Effector memory CD4-positive, alpha-beta T cell (primary cell): ENCODE measurements around the gene TWF2.

ENCODE experiments used
- DNase-seq, 3 donors: peaks; one replicate each; pipeline ENCODE4 v3.0.0-alpha.2; 2020
- H3K27ac ChIP-seq: 2 replicates; pipeline ENCODE4 v1.7.0; 2013; ENCODE audit warnings: mild to moderate bottlenecking, low read length, moderate library complexity; ENCODE audit not compliant: insufficient read depth, poor library complexity, severe bottlenecking
- H3K27me3 ChIP-seq: replicated peaks from 2 replicates; pipeline ENCODE4 v1.7.0; 2013; ENCODE audit warnings: mild to moderate bottlenecking, low read length; ENCODE audit not compliant: insufficient read depth, control insufficient read depth, poor library complexity, severe bottlenecking
- H3K36me3 ChIP-seq: 2 replicates; pipeline ENCODE4 v1.7.0; 2013; ENCODE audit warnings: mild to moderate bottlenecking, low read length, moderate library complexity; ENCODE audit not compliant: control insufficient read depth, insufficient read depth
- H3K4me1 ChIP-seq: 2 replicates; pipeline ENCODE4 v1.7.0; 2013; ENCODE audit warnings: low read length, mild to moderate bottlenecking; ENCODE audit not compliant: control insufficient read depth, insufficient read depth, poor library complexity, severe bottlenecking
- H3K4me3 ChIP-seq: 2 replicates; pipeline ENCODE4 v1.7.0; 2013; ENCODE audit warnings: low read length, low read depth, mild to moderate bottlenecking; ENCODE audit not compliant: insufficient read depth, poor library complexity, severe bottlenecking
- H3K9me3 ChIP-seq: 2 replicates; pipeline ENCODE4 v1.7.0; 2013; ENCODE audit warnings: mild to moderate bottlenecking, low read length, moderate library complexity; ENCODE audit not compliant: control insufficient read depth

Gene TWF2

DNA sequence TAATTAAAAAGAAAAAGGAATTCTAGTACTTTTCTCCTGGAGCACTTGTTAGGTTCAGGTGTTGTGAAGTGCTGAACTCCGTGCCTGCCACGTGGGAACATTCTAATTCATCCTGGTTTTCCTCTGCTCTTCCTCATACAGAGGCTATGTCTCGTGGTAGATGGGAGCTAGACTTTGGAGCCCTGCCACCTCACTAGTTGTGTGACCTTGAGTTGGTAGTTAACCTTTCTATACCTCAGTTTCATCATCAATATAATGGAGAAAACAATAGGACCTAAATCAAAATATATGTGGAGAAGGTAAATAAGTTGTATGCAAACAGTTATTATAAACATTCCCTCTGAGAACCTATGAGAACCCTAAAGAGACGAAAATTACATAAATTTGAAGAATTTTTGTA, 30.4 kb downstream of the TWF2 start:
- no peak for DNase-seq
- Histone ChIP-seq H3K4me3 (no peak overlapping the region), H3K9me3 (no peaks in the 10 kb centered on the region), H3K4me1 (no peaks in the 10 kb centered on the region), H3K27ac (no peak overlapping the region), H3K27me3 (no peaks in the 10 kb centered on the region), H3K36me3 (peaks cover 92% of the 10 kb centered on the region)

DNA sequence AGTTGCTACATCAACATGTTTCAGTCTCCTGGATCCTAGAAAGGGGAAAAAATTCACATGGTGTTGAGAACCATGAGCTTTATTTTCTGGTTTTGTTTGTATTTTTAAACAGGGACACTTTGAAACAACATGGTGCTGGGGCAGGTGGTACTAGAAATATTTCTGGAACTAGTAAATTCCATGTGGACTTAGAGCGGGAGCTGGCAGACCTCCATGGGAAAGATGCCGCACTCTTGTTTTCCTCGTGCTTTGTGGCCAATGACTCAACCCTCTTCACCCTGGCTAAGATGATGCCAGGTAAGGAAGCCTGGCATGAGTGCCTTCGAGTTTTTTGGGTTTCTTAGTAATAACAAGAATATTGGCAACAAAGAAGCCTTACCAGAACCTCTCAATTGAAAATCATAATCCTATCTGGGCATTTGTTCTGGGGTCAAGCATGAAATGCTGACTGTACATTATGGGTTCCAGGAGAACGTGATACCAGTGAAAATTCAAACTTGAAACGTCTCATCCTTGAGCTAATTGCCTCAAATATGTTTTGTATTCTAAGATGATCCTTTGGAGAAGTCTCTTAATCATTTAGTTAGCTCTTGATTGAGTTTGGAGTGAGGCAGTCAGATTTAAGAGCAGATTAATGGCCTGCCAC, 33.1 kb downstream of the TWF2 start:
- Histone ChIP-seq H3K27ac (no peak overlapping the region), H3K9me3 (no peaks in the 10 kb centered on the region), H3K4me1 (no peaks in the 10 kb centered on the region), H3K27me3 (no peaks in the 10 kb centered on the region), H3K4me3 (no peak overlapping the region), H3K36me3 (peaks cover 79% of the 10 kb centered on the region)
- DNase-seq = no peak

DNA sequence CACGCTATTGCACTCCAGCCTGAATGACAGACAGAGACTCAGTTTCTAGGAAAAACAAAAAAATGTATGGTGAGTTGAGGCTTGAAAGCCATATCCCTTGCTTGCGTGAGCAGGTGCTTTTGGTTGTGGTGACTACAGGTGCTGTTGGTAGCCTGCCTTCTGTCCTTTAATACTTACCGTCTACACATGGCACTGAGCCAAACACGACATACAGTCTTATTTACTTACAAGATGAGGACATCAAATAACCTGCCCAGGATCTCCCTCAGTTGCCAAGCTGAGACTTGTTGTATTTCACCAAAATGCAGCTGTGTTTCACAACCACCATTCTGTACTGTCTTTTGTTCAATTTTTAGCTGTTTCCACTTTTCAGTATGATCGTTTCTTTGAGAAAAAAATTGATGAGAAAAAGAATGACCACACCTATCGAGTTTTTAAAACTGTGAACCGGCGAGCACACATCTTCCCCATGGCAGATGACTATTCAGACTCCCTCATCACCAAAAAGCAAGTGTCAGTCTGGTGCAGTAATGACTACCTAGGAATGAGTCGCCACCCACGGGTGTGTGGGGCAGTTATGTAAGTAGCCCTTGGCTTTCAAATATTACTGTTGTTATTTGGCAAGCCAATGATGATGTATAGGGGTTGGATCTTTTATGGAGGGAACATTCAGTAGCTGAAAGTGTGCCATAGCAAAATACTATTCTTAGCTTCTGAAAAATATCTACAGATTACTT, 34.5 kb downstream of the TWF2 start:
- Histone ChIP-seq H3K27me3 (no peaks in the 10 kb centered on the region), H3K36me3 (peaks cover 70% of the 10 kb centered on the region), H3K4me1 (peaks cover 2% of the 10 kb centered on the region), H3K9me3 (no peaks in the 10 kb centered on the region), H3K27ac (no peak overlapping the region), H3K4me3 (no peak overlapping the region)
- DNase-seq = no peak

DNA sequence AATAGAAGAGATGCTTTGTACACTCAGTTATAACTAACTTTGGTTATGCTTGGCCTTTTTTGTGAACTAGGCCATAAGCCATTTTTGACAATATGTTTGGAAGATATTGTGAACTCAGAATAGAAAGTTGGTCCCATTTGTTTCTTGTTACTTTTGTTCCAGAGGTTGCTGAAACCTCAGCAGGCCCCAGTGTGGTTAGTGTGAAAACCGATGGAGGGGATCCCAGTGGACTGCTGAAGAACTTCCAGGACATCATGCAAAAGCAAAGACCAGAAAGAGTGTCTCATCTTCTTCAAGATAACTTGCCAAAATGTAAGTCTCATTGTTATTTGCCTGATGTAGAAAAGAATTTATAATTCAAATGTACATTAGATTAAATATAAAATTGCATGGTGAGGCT, 35.3 kb downstream of the TWF2 start:
- Histone ChIP-seq H3K4me1 (peaks cover 10% of the 10 kb centered on the region), H3K27me3 (no peaks in the 10 kb centered on the region), H3K9me3 (no peaks in the 10 kb centered on the region), H3K27ac (no peak overlapping the region), H3K36me3 (peaks cover 62% of the 10 kb centered on the region), H3K4me3 (no peak overlapping the region)
- DNase-seq = no peak

DNA sequence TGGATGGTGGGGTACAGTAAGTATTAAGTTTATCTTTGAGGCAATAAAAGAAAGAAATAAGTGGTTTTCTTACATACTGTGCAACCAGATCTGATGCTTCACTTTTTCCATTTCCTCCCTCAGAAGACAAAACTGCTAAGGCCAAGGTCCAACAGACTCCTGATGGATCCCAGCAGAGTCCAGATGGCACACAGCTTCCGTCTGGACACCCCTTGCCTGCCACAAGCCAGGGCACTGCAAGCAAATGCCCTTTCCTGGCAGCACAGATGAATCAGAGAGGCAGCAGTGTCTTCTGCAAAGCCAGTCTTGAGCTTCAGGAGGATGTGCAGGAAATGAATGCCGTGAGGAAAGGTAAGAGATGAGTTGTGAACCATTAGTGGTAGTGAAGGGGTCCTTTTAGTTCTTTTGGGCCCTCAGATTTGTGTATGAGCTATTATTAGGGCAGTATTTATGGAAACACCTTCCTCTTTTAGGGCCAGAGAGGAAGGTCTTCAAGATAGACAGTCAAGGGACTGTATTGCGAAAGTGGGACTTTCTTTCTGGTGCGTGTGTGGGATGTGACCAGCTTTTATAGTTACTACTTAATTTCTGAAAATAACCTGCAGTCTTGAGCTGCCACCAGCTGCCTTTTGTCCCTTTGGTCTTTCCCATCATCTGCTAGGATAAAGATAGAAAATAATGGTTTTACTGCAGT, 36.4 kb downstream of the TWF2 start:
- H3K9me3 ChIP-seq = no peaks in the 10 kb centered on the region
- no peak overlapping the region for H3K27ac ChIP-seq
- H3K4me1 ChIP-seq = peaks cover 15% of the 10 kb centered on the region
- no peak overlapping the region for H3K4me3 ChIP-seq
- no peak for DNase-seq
- peaks cover 54% of the 10 kb centered on the region for H3K36me3 ChIP-seq
- H3K27me3 ChIP-seq = no peaks in the 10 kb centered on the region

DNA sequence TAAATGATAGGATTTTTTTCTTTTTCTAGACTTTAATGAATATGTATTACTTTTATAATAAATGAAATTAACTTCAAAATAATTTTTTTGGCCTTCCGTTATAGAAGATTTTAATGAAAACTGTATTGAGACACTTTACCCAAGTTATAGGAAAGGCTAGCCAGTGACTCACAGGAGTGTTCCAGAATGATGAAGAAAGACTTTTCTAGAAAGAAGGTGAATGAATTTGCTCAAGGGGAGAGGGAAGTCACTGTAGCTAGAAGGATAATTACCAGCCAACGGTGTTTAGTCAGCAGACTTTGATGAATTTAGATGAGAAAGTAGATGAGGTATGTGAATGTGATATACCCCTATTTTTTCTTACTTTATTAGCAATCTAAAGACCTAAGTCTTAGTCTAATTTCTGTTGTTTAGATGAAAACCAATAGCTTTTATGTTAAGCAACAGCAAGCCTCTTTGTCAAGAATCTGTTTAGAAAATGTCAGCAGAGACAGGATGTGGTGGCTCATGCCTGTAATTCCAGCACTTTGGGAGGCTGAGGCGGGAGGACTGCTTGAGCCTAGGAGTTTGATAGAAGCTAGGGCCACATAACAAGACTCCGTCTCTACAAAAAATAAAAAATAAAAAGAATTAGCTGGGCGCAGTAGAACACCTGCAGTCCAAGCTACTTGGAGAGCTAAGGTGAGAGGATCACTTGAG, 37.8 kb downstream of the TWF2 start:
- Histone ChIP-seq H3K36me3 (peaks cover 47% of the 10 kb centered on the region), H3K9me3 (no peaks in the 10 kb centered on the region), H3K4me3 (no peak overlapping the region), H3K4me1 (peaks cover 24% of the 10 kb centered on the region), H3K27ac (no peak overlapping the region), H3K27me3 (no peaks in the 10 kb centered on the region)
- DNase-seq = no peak

DNA sequence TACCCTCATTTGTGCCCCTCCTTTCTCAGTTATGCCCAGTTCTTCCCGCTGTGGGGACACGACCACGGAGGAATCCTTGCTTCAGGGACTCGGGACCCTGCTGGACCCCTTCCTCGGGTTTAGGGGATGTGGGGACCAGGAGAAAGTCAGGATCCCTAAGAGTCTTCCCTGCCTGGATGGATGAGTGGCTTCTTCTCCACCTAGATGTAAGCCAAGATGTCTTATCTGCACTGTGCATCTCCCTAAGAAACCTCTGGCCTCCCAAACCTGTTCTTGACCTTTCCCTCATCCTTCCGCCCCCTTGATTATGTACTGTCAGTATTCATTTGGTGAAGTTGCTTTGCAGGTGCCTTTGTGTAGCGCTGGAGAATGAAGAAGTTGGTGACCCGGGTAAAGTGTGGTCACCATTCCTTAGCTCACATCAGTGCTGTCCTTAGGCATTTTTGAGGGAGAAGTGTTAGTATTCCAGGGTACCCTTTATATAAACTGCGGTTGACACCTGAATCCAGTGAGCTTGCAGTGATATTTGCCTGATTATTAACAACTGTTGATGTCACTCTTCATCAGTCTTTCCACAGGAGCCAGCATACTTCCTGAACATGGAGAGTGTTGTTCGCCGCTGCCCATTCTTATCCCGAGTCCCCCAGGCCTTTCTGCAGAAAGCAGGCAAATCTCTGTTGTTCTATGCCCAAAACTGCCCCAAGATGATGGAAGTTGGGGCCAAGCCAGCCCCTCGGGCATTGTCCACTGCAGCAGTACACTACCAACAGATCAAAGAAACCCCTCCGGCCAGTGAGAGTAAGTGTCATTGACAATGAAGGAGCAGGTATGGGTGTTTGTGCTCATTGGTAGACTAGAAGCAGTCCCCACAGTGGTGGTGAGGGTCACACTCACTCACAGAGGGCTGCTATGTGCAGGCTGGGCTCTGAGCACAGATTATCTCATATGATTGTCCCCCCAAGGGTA, 40.0 kb downstream of the TWF2 start:
- H3K27ac ChIP-seq = peak overlapping the region; percentile 90
- H3K4me1 ChIP-seq = peaks cover 24% of the 10 kb centered on the region
- peaks cover 25% of the 10 kb centered on the region for H3K36me3 ChIP-seq

DNA sequence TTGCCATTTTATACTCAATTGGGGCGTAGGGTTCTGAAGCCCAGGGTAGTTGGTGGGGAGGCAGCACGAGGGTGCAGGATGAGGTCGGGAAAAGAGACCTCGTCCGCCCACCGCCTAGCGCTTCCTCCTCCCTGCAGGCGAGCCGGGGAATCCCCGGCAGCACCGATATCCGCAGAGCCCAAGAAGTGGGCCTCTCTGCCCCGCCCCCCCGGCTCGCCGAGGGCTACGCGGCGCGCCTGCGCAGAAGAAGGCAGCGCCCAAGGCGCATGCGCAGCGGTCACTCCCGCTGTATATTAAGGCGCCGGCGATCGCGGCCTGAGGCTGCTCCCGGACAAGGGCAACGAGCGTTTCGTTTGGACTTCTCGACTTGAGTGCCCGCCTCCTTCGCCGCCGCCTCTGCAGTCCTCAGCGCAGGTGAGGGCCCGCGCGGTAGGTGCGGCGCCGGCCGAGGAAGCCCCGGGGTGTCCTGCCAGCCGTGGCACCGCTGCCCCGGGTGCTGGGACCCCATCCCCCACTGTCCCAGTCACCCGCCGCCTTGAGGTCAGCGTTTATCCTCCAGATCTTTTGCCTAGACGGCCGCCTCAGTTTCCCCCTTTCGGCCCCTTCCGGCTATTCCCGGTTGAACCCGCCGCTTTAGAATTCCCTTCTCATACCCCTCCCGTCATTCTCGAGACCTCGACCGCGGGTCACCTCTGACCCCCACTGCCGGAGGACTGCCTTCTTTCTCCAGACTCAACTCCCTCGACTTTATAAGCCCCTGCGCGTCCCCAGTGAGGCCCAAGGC, 40.9 kb downstream of the TWF2 start, which contains the start of gene ALAS1:
Gene ALAS1 (plus strand): TSS at position 319 of the 784 bp plus-strand sequence. CDS start 1,082 bp downstream, outside the sequence.
- Histone ChIP-seq H3K4me1 (peaks cover 24% of the 10 kb centered on the region), H3K27ac (peak within 1 kb of the TSS; percentile 90), H3K27me3 (no peaks in the 10 kb centered on the region), H3K9me3 (no peaks in the 10 kb centered on the region), H3K4me3 (peak within 1 kb of the TSS; percentile 99), H3K36me3 (peaks cover 16% of the 10 kb centered on the region)
- peak; percentile 89 to 92 (median 91) for DNase-seq

More for the DNA sequence above, 40.0 kb downstream of the TWF2 start:
- no peak for DNase-seq
- no peaks in the 10 kb centered on the region for H3K9me3 ChIP-seq
- H3K27me3 ChIP-seq = no peaks in the 10 kb centered on the region
- H3K4me3 ChIP-seq = peak overlapping the region; percentile 99
